ENCODE results near the gene SMARCA4. TPM values are rescaled to one million over a fixed set of nuclear protein-coding genes. Genes with fewer than 3 reads are reported as not detected.

Gene SMARCA4
- total RNA-seq, 1 donor from 2014 or later = 95.6 TPM

- intact Hi-C loops (cut with DNase I) = no loop called here
- H3K27me3 ChIP-seq = no peaks in the 10 kb centered on the region
- H3K36me3 ChIP-seq = peaks cover 97% of the 10 kb centered on the region
- DNase-seq (no peak), ATAC-seq (no peak)
- no peaks in the 10 kb centered on the region for H3K9me3 ChIP-seq
- no peak for TF ChIP-seq CTCF (IDR thresholded peaks at IDR 0.05)
- H3K4me3 ChIP-seq = no peak overlapping the region
- no peaks in the 10 kb centered on the region for H3K4me1 ChIP-seq
- H3K27ac ChIP-seq = no peak overlapping the region
Observed at GRCh38 chr19:11019262-11019661, 58.4 kb downstream of the SMARCA4 start.

DNA sequence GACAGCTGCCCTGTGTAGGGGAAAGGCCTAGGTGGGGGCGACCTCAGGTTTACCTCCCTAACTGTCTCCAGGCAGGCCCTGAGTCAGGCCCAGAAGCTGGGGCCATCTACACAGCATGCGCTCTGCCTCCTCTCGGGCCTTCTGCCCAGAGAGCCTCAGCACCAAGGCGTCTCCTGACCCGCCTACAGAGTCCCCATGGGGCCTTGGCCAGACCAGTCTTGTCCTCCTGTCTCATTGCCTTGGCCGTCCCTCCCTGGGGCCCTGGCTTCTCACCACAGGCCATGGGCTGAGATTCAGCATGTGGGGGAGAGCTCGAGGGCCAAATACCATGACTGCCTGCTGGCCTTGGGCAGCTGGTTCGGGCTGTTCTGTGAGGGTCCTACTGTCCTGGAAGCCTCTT lies 59.0 kb downstream of the SMARCA4 start:
- no peak for DNase-seq
- Histone ChIP-seq H3K4me1 (no peaks in the 10 kb centered on the region), H3K27ac (no peak overlapping the region), H3K36me3 (peaks cover 95% of the 10 kb centered on the region), H3K4me3 (no peak overlapping the region), H3K27me3 (no peaks in the 10 kb centered on the region), H3K9me3 (no peaks in the 10 kb centered on the region)
- no peak for ATAC-seq
- intact Hi-C loops (cut with DNase I) = no loop called here
- TF ChIP-seq CTCF (IDR thresholded peaks at IDR 0.05) = no peak

GRCh38 chr19:11020423-11020822 lies 59.6 kb downstream of the SMARCA4 start:
- DNase-seq = no peak
- no peak for TF ChIP-seq CTCF (IDR thresholded peaks at IDR 0.05)
- H3K9me3 ChIP-seq = no peaks in the 10 kb centered on the region
- H3K27me3 ChIP-seq = no peaks in the 10 kb centered on the region
- no peak for ATAC-seq
- intact Hi-C loops (cut with DNase I) = no loop called here
- no peaks in the 10 kb centered on the region for H3K4me1 ChIP-seq
- no peak overlapping the region for H3K4me3 ChIP-seq
- H3K36me3 ChIP-seq = peaks cover 95% of the 10 kb centered on the region
- no peak overlapping the region for H3K27ac ChIP-seq

DNA sequence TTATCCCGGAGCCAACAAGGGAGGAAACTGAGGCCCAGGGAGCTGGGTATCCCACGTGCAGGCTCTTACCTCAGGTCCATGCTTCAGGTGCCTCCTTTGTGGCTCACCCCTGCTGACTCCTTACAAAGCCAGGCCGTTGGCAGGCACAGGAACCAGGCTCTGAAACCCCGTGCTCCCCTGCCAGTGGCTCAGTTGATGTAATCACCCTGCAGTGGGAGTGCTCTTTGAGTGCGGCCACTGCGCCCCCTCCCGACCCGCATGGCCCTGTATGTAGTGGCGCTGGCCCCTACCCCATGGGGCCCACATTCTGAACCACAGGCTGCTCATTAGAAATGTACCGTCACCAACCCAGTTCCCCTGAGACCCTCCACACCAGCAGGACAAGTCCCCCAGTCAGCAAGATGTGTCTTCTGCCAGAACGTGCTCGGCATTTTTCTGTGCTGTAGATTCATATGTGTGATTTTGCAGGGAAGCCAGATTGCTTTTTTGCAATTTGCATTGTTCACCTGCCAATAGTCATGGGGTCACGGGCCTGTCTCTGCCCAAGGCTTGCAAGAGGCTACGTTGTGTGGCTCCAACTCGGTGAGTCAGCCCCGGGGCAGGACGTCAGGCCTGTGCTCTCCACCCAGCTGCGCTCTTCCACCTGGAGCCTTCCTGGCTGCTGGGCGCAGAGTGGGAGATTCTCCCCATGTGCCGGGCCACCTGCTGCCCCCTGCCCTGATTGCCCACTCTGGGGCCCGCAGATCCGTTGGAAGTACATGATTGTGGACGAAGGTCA lies 60.3 kb downstream of the SMARCA4 start:
- TF ChIP-seq CTCF (IDR thresholded peaks at IDR 0.05) = no peak
- H3K9me3 ChIP-seq = no peaks in the 10 kb centered on the region
- ATAC-seq = no peak
- H3K27me3 ChIP-seq = no peaks in the 10 kb centered on the region
- H3K4me1 ChIP-seq = no peaks in the 10 kb centered on the region
- no peak overlapping the region for H3K27ac ChIP-seq
- DNase-seq = no peak
- peaks cover 95% of the 10 kb centered on the region for H3K36me3 ChIP-seq
- no peak overlapping the region for H3K4me3 ChIP-seq
- intact Hi-C loops (cut with DNase I) = no loop called here

DNA sequence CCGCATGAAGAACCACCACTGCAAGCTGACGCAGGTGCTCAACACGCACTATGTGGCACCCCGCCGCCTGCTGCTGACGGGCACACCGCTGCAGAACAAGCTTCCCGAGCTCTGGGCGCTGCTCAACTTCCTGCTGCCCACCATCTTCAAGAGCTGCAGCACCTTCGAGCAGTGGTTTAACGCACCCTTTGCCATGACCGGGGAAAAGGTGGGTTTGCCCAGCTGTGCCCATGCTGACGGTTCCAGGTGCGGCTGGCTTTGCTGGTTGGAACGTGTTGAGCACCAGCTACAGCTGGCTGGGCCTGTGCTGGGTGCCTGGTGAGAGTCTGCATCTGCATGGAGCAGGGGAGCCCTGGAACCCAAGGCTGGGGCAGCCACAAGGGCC lies 60.9 kb downstream of the SMARCA4 start:
- H3K27me3 ChIP-seq = no peaks in the 10 kb centered on the region
- DNase-seq = no peak
- no peaks in the 10 kb centered on the region for H3K9me3 ChIP-seq
- intact Hi-C loops (cut with DNase I) = no loop called here
- TF ChIP-seq CTCF (IDR thresholded peaks at IDR 0.05) = no peak
- H3K36me3 ChIP-seq = peaks cover 94% of the 10 kb centered on the region
- no peaks in the 10 kb centered on the region for H3K4me1 ChIP-seq
- H3K4me3 ChIP-seq = no peak overlapping the region
- no peak overlapping the region for H3K27ac ChIP-seq
- no peak for ATAC-seq

DNA sequence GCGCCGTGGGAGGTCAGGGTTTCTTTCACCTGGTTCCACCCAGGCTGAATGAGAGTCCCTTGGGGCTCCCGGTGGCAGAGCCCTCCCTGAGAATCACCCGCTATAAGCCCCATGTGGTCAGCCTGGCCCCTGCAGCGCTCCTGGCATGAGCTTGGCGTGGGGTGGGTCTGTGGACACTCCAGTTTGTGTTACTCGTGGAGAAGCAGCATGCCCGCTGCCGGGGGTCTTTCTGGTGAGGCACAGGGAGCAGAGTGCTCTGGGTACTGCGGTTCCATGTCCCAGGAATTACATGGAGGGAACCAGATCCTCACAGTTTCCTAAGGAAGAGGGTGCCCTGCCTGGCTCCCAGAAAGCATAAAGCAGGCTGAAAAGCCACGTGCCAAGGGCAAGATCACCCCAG lies 62.2 kb downstream of the SMARCA4 start:
- TF ChIP-seq CTCF (IDR thresholded peaks at IDR 0.05) = no peak
- Histone ChIP-seq H3K27me3 (no peaks in the 10 kb centered on the region), H3K36me3 (peaks cover 94% of the 10 kb centered on the region)

More for the DNA sequence above, 62.2 kb downstream of the SMARCA4 start:
- Histone ChIP-seq H3K27ac (no peak overlapping the region), H3K4me1 (no peaks in the 10 kb centered on the region), H3K4me3 (no peak overlapping the region), H3K9me3 (no peaks in the 10 kb centered on the region)
- ATAC-seq = no peak
- intact Hi-C loops (cut with DNase I) = no loop called here
- DNase-seq = no peak
